Osteocyte (in vitro differentiated cells): ENCODE data around the gene ENOSF1. TPM values are rescaled to one million over a fixed set of nuclear protein-coding genes. Genes with fewer than 3 reads are reported as not detected.
"Not testable (repeated sequence)": the region's sequence is repeated elsewhere in the genome, so short reads cannot be mapped to it uniquely, and the experiment has no call there.

ENCODE experiments used
- DNase-seq: peaks from one replicate; pipeline ENCODE4 v3.0.0; 2021; ENCODE audit warnings: mixed read lengths; ENCODE audit not compliant: unreplicated experiment; ENCODE audit errors: extremely low spot score
- H3K27ac Mint-ChIP-seq: one replicate; pipeline ENCODE4 v1.8.0; 2021; ENCODE audit warnings: mild to moderate bottlenecking, mixed read lengths; ENCODE audit not compliant: unreplicated experiment
- H3K27me3 Mint-ChIP-seq: one replicate; pipeline ENCODE4 v1.8.0; 2021; ENCODE audit warnings: mixed read lengths; ENCODE audit not compliant: unreplicated experiment
- H3K36me3 Mint-ChIP-seq: one replicate; pipeline ENCODE4 v1.8.0; 2021; ENCODE audit warnings: mixed read lengths; ENCODE audit not compliant: unreplicated experiment
- H3K4me1 Mint-ChIP-seq: one replicate; pipeline ENCODE4 v1.8.0; 2021; ENCODE audit warnings: mixed read lengths; ENCODE audit not compliant: unreplicated experiment
- H3K4me3 Mint-ChIP-seq: one replicate; pipeline ENCODE4 v1.8.0; 2021; ENCODE audit warnings: mild to moderate bottlenecking, moderate library complexity, mixed read lengths; ENCODE audit not compliant: unreplicated experiment
- H3K9me3 Mint-ChIP-seq: one replicate; pipeline ENCODE4 v1.8.0; 2021; ENCODE audit warnings: mixed read lengths; ENCODE audit not compliant: unreplicated experiment
- CTCF ChIP-seq: fragments of 200-600 bp; sonication (generic); IDR thresholded peaks from 2 replicates; pipeline ENCODE4 v1.5.0; 2021; ENCODE audit warnings: antibody characterized with exemption, mild to moderate bottlenecking, moderate library complexity
- total RNA-seq: library from RNA; stranded (reverse); gene quantifications from 2 replicates; pipeline ENCODE4 v1.2.1, GENCODE V29; 2021

Gene ENOSF1
- total RNA-seq, 1 donor from 2014 or later: 22.3 TPM

- peaks cover 5% of the 10 kb centered on the region for H3K4me1 Mint-ChIP-seq
- no peak for TF ChIP-seq CTCF
- DNase-seq: no peak
- peaks cover 3% of the 10 kb centered on the region for H3K36me3 Mint-ChIP-seq
- no peaks in the 10 kb centered on the region for H3K27me3 Mint-ChIP-seq
- no peak overlapping the region for H3K27ac Mint-ChIP-seq
- H3K4me3 Mint-ChIP-seq: no peak overlapping the region
- no peaks in the 10 kb centered on the region for H3K9me3 Mint-ChIP-seq
These were observed 29.6 kb downstream of the ENOSF1 start for GRCh38 chr18:682833-683232.

GRCh38 chr18:682416-682815 lies 30.0 kb downstream of the ENOSF1 start:
- not testable (repeated sequence) for H3K36me3 Mint-ChIP-seq, H3K9me3 Mint-ChIP-seq, H3K4me3 Mint-ChIP-seq, H3K27ac Mint-ChIP-seq, H3K4me1 Mint-ChIP-seq, DNase-seq, H3K27me3 Mint-ChIP-seq

GRCh38 chr18:681985-682384 lies 30.4 kb downstream of the ENOSF1 start:
- Mint-ChIP-seq H3K4me1 (peaks cover 5% of the 10 kb centered on the region), H3K9me3 (no peaks in the 10 kb centered on the region), H3K27me3 (no peaks in the 10 kb centered on the region), H3K4me3 (no peak overlapping the region), H3K36me3 (peaks cover 3% of the 10 kb centered on the region), H3K27ac (no peak overlapping the region)
- no peak for TF ChIP-seq CTCF
- DNase-seq: no peak

- Mint-ChIP-seq H3K27me3 (no peaks in the 10 kb centered on the region), H3K4me1 (peaks cover 5% of the 10 kb centered on the region), H3K27ac (no peak overlapping the region), H3K9me3 (no peaks in the 10 kb centered on the region), H3K4me3 (no peak overlapping the region), H3K36me3 (peaks cover 8% of the 10 kb centered on the region)
- TF ChIP-seq CTCF: no peak
- DNase-seq: no peak
These were observed 32.0 kb downstream of the ENOSF1 start for GRCh38 chr18:680392-680791.

- Mint-ChIP-seq H3K27me3 (no peaks in the 10 kb centered on the region), H3K36me3 (peaks cover 11% of the 10 kb centered on the region), H3K27ac (no peak overlapping the region), H3K4me1 (peaks cover 5% of the 10 kb centered on the region), H3K9me3 (no peaks in the 10 kb centered on the region), H3K4me3 (no peak overlapping the region)
- TF ChIP-seq CTCF: no peak
- no peak for DNase-seq
These were observed 32.9 kb downstream of the ENOSF1 start for GRCh38 chr18:679516-679915.
